GM20000 (cell line): ENCODE measurements around the gene CYP26A1.

Experiments used
- DNase-seq: peaks from one replicate; pipeline ENCODE4 v3.0.0; 2012; ENCODE audit warnings: low spot score
- TF ChIP-seq, protein P1 (sequence below): IDR thresholded peaks from 2 replicates; pipeline ENCODE4 v1.5.1; 2012; ENCODE audit warnings: mild to moderate bottlenecking, control low read depth; ENCODE audit errors: extremely low read depth, missing control alignments

CYP26A1 gene

DNA sequence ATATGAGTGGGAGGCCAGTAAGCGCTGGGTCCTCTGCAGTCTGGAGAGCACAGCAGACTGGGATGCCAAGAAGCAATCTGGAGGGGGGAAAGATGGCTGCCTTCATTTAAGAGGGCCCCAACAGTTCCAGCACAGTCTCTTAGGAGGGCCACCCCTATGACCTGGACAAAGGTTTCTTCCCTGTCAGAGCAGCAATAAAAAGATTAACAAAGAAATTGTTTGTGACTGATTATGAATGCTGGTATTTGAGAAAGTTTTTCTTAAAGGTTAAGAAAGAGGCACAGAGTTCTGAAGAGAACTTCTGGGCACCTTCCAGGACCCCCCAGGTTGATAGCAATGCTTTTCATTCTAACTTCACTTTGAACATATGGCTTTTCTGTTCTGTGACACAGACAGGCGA is 52.3 kb downstream of the CYP26A1 start:
- DNase-seq: no peak
- TF ChIP-seq, protein P1, sequence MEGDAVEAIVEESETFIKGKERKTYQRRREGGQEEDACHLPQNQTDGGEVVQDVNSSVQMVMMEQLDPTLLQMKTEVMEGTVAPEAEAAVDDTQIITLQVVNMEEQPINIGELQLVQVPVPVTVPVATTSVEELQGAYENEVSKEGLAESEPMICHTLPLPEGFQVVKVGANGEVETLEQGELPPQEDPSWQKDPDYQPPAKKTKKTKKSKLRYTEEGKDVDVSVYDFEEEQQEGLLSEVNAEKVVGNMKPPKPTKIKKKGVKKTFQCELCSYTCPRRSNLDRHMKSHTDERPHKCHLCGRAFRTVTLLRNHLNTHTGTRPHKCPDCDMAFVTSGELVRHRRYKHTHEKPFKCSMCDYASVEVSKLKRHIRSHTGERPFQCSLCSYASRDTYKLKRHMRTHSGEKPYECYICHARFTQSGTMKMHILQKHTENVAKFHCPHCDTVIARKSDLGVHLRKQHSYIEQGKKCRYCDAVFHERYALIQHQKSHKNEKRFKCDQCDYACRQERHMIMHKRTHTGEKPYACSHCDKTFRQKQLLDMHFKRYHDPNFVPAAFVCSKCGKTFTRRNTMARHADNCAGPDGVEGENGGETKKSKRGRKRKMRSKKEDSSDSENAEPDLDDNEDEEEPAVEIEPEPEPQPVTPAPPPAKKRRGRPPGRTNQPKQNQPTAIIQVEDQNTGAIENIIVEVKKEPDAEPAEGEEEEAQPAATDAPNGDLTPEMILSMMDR: no peak

DNA sequence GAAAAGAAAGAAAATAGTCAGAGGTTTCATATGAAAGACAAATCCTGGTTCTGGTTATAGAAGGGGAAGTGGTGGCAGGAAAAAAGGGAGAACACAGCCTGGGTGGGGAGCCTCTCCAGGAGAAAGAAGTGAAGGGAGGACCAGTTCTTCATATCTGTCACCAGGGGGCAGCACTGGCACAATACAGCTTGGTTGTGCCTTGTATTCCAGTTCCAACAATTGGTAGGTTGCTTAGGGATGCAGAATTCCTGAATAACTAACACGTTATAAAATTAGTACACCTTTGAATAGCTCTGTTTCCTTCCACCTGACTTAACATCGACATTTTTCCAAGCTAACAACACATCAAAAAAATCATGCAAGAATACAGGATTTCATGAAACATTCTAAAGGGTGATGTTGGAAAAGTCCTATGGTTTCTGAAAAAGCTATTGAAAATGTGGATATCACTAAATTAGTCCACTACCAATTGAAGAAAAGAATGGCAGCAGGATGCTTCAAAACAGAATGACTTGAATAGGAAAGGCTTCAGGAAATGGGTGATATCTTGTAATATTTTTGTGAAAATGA is 52.9 kb downstream of the CYP26A1 start:
- TF ChIP-seq, protein P1: peak; percentile 17
- no peak for DNase-seq
